ENCODE measurements around the gene WDR53.

DNA sequence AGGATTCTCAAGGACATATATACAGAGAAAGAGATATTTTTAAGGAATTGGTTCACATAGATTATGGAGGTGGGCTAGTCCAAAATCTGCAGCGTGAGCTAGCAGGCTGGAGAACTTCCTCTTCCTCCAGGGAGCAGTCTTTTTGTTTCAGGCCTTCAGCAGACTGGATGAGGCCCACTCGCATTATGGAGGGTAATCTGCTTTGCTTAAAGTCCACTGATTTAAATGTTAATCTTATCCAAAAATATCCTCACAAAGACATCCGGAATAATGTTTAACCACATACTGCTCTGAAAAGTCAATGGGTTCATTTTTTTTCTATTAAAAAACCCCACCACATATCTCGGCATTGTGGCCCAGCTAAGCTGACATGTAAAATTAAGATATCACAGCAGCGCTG is 48.9 kb upstream of the WDR53 start:
- TF ChIP-seq POLR2A (IDR thresholded peaks at IDR 0.05) (no peak), CTCF (IDR thresholded peaks at IDR 0.05) (no peak)
